Smooth muscle cell (in vitro differentiated cells): ENCODE results near the gene ASRGL1. TPM values are rescaled to one million over a fixed set of nuclear protein-coding genes. Genes with fewer than 3 reads are reported as not detected.

ENCODE experiments used
- DNase-seq: peaks from one replicate; lab custom pipeline; 2025; ENCODE audit not compliant: unreplicated experiment; lab: John Stamatoyannopoulos, UW
- H2AFZ ChIP-seq: fragments of 200-600 bp; sonication (generic); 2 replicates; pipeline ENCODE4 v1.6.0; 2016; ENCODE audit warnings: antibody characterized with exemption, low read depth, mild to moderate bottlenecking
- H3F3A ChIP-seq: fragments of 200-600 bp; sonication (generic); 2 replicates; pipeline ENCODE4 v1.6.0; 2017; ENCODE audit warnings: antibody characterized with exemption, low read depth
- H3K27ac ChIP-seq: fragments of 200-600 bp; sonication (generic); 2 replicates; pipeline ENCODE4 v1.5.1; 2016; ENCODE audit warnings: low read depth, mild to moderate bottlenecking
- H3K27me3 ChIP-seq: fragments of 200-600 bp; sonication (generic); 2 replicates; pipeline ENCODE4 v1.6.1; 2016; ENCODE audit warnings: low read depth, mild to moderate bottlenecking
- H3K36me3 ChIP-seq: fragments of 200-600 bp; sonication (generic); 2 replicates; pipeline ENCODE4 v1.5.1; 2016; ENCODE audit warnings: low read depth
- H3K4me1 ChIP-seq: fragments of 200-600 bp; sonication (generic); 2 replicates; pipeline ENCODE4 v1.5.1; 2016; ENCODE audit warnings: low read depth
- H3K4me2 ChIP-seq: fragments of 200-600 bp; sonication (generic); 2 replicates; pipeline ENCODE4 v1.6.0; 2016; ENCODE audit warnings: mild to moderate bottlenecking
- H3K4me3 ChIP-seq: fragments of 200-600 bp; sonication (generic); 2 replicates; pipeline ENCODE4 v1.5.1; 2016; ENCODE audit warnings: mild to moderate bottlenecking
- H3K79me2 ChIP-seq: fragments of 200-600 bp; sonication (generic); 2 replicates; pipeline ENCODE4 v1.6.0; 2016; ENCODE audit warnings: low read depth, mild to moderate bottlenecking
- H3K9ac ChIP-seq: fragments of 200-600 bp; sonication (generic); 2 replicates; pipeline ENCODE4 v1.6.0; 2016; ENCODE audit warnings: low read depth
- H3K9me3 ChIP-seq: fragments of 200-600 bp; sonication (generic); replicated peaks from 2 replicates; pipeline ENCODE4 v1.5.1; 2016; ENCODE audit warnings: low read depth
- H4K20me1 ChIP-seq: fragments of 200-600 bp; sonication (generic); 2 replicates; pipeline ENCODE4 v1.6.0; 2016; ENCODE audit warnings: low read depth
- CTCF ChIP-seq: fragments of 200-600 bp; sonication (generic); IDR thresholded peaks from 2 replicates; pipeline ENCODE4 v1.5.1; 2017; ENCODE audit warnings: borderline replicate concordance, mild to moderate bottlenecking, antibody characterized with exemption; ENCODE audit not compliant: insufficient read depth, poor library complexity, severe bottlenecking
- WGBS: methylation state at CpG from one replicate; pipeline ENCODE4 v1.1.7; 2016; ENCODE audit warnings: low lambda C conversion rate; 5-methylcytosine and 5-hydroxymethylcytosine counted together
- polyA plus RNA-seq: library from polyadenylated mRNA; unstranded; fragments of >200 nt; fragmentation: Nextera tagmentation; extraction: Ambion mirVana; gene quantifications from 2 replicates; pipeline ENCODE4 v1.2.1, GENCODE V29; 2016
- total RNA-seq: library from RNA; depleted of rRNA; stranded (reverse); fragments of >200 nt; gene quantifications from 2 replicates; pipeline ENCODE4 v1.2.3, GENCODE V29; 2014

ASRGL1 gene
- total and polyA plus RNA-seq, 2 experiments from 2014 or later: 0.97 to 1.4 TPM

GRCh38 chr11:62437616-62438015 lies 100.4 kb downstream of the ASRGL1 start:
- H3K4me2 ChIP-seq: no peak overlapping the region
- no peaks in the 10 kb centered on the region for H3K9me3 ChIP-seq
- no peaks in the 10 kb centered on the region for H3K27me3 ChIP-seq
- no peaks in the 10 kb centered on the region for H3F3A ChIP-seq
- no peaks in the 10 kb centered on the region for H3K36me3 ChIP-seq
- H3K4me3 ChIP-seq: no peak overlapping the region
- no peak overlapping the region for H3K9ac ChIP-seq
- H2AFZ ChIP-seq: no peak overlapping the region
- 96% methylated on average over 1 of the region's 1 CpG for WGBS
- TF ChIP-seq CTCF: no peak
- no peak overlapping the region for H3K27ac ChIP-seq
- no peaks in the 10 kb centered on the region for H3K79me2 ChIP-seq
- no peaks in the 10 kb centered on the region for H4K20me1 ChIP-seq
- H3K4me1 ChIP-seq: no peaks in the 10 kb centered on the region
- DNase-seq: no peak

GRCh38 chr11:62438641-62439040 lies 101.4 kb downstream of the ASRGL1 start:
- Histone ChIP-seq H3F3A (no peaks in the 10 kb centered on the region), H3K9ac (no peak overlapping the region), H3K27me3 (no peaks in the 10 kb centered on the region), H3K4me3 (no peak overlapping the region), H3K9me3 (no peaks in the 10 kb centered on the region), H3K4me2 (no peak overlapping the region), H2AFZ (no peak overlapping the region), H3K79me2 (no peaks in the 10 kb centered on the region), H4K20me1 (no peaks in the 10 kb centered on the region), H3K4me1 (no peaks in the 10 kb centered on the region), H3K27ac (no peak overlapping the region), H3K36me3 (no peaks in the 10 kb centered on the region)
- TF ChIP-seq CTCF: no peak
- DNase-seq: no peak
- WGBS: 91% methylated on average over 4 of the region's 4 CpGs

GRCh38 chr11:62439785-62440602 lies 102.7 kb downstream of the ASRGL1 start:
- no peak for DNase-seq
- no peaks in the 10 kb centered on the region for H4K20me1 ChIP-seq
- no peak overlapping the region for H3K27ac ChIP-seq
- no peak overlapping the region for H3K9ac ChIP-seq
- H3K4me2 ChIP-seq: no peak overlapping the region
- H3K79me2 ChIP-seq: no peaks in the 10 kb centered on the region
- H3K4me3 ChIP-seq: no peak overlapping the region
- TF ChIP-seq CTCF: no peak
- 53% methylated on average over 22 of the region's 23 CpGs for WGBS
- no peaks in the 10 kb centered on the region for H3K4me1 ChIP-seq
- no peaks in the 10 kb centered on the region for H3K9me3 ChIP-seq
- no peaks in the 10 kb centered on the region for H3K36me3 ChIP-seq
- H2AFZ ChIP-seq: peak overlapping the region; percentile 39
- no peaks in the 10 kb centered on the region for H3K27me3 ChIP-seq
- H3F3A ChIP-seq: no peaks in the 10 kb centered on the region

Other genes starting within 250 kb of the ASRGL1 start
- 16.0 and 25.7 TPM in 2 replicates for gene INCENP, start 213.4 kb upstream of the ASRGL1 start, total RNA-seq
- 2.3 and 4.1 TPM in 2 replicates for gene INCENP, start 213.4 kb upstream of the ASRGL1 start, polyA plus RNA-seq
- not detected in 2 replicates for gene SCGB1D1, start 147.2 kb upstream of the ASRGL1 start, total RNA-seq
- gene SCGB1D1, start 147.2 kb upstream of the ASRGL1 start, polyA plus RNA-seq: not detected in 2 replicates
- not detected in 2 replicates for gene SCGB2A1, start 128.8 kb upstream of the ASRGL1 start, total RNA-seq
- gene SCGB2A1, start 128.8 kb upstream of the ASRGL1 start, polyA plus RNA-seq: not detected in 2 replicates
- gene SCGB1D2, start 95.2 kb upstream of the ASRGL1 start, total RNA-seq: not detected in 2 replicates
- gene SCGB1D2, start 95.2 kb upstream of the ASRGL1 start, polyA plus RNA-seq: not detected in 2 replicates
- not detected in 2 replicates for gene SCGB2A2, start 67.3 kb upstream of the ASRGL1 start, total RNA-seq
- gene SCGB2A2, start 67.3 kb upstream of the ASRGL1 start, polyA plus RNA-seq: not detected in 2 replicates
- gene SCGB1D4, start 38.4 kb upstream of the ASRGL1 start, total RNA-seq: not detected in 2 replicates
- not detected in 2 replicates for gene SCGB1D4, start 38.4 kb upstream of the ASRGL1 start, polyA plus RNA-seq
- gene SCGB1A1, start 81.6 kb downstream of the ASRGL1 start, total RNA-seq: not detected in 2 replicates
- gene SCGB1A1, start 81.6 kb downstream of the ASRGL1 start, polyA plus RNA-seq: not detected in 2 replicates
- 229 and 240 TPM in 2 replicates for gene AHNAK, start 209.4 kb downstream of the ASRGL1 start, total RNA-seq
- gene AHNAK, start 209.4 kb downstream of the ASRGL1 start, polyA plus RNA-seq: 27.2 and 58.8 TPM in 2 replicates
- gene EEF1G, start 236.4 kb downstream of the ASRGL1 start, total RNA-seq: 773 and 864 TPM in 2 replicates
- gene EEF1G, start 236.4 kb downstream of the ASRGL1 start, polyA plus RNA-seq: 433 and 463 TPM in 2 replicates